Measurements from ENCODE around the gene RUBCN. TPM values are rescaled to one million over a fixed set of nuclear protein-coding genes. Genes with fewer than 3 reads are reported as not detected.

RUBCN gene
- total RNA-seq, 1 donor, result 22.3 TPM

- no peak overlapping the region for H3K4me3 ChIP-seq (ENCODE audit: low read depth, low read length)
- no peak for TF ChIP-seq CTCF (IDR thresholded peaks at IDR 0.05; ENCODE audit: insufficient read depth, low read length)
- no peak for DNase-seq (ENCODE audit: low read depth)
Observed at GRCh38 chr3:197709135-197709534, 27.6 kb downstream of the RUBCN start.

- H3K4me3 ChIP-seq (ENCODE audit: low read depth, low read length), result no peak overlapping the region
- no peak for TF ChIP-seq CTCF (IDR thresholded peaks at IDR 0.05; ENCODE audit: insufficient read depth, low read length)
- DNase-seq (ENCODE audit: low read depth), result no peak
Observed at GRCh38 chr3:197706658-197707057, 30.0 kb downstream of the RUBCN start.

- TF ChIP-seq CTCF (IDR thresholded peaks at IDR 0.05; ENCODE audit: insufficient read depth, low read length), result no peak
Observed at GRCh38 chr3:197701841-197702240, 34.9 kb downstream of the RUBCN start.

GRCh38 chr3:197700095-197700494, 36.6 kb downstream of the RUBCN start:
- no peak for TF ChIP-seq CTCF (IDR thresholded peaks at IDR 0.05; ENCODE audit: insufficient read depth, low read length)
- H3K4me3 ChIP-seq (ENCODE audit: low read depth, low read length), result no peak overlapping the region
- no peak for DNase-seq (ENCODE audit: low read depth)

More at GRCh38 chr3:197701841-197702240, 34.9 kb downstream of the RUBCN start:
- no peak overlapping the region for H3K4me3 ChIP-seq (ENCODE audit: low read depth, low read length)
- no peak for DNase-seq (ENCODE audit: low read depth)

- TF ChIP-seq CTCF (IDR thresholded peaks at IDR 0.05; ENCODE audit: insufficient read depth, low read length), result no peak
Observed at GRCh38 chr3:197697355-197697754, 39.3 kb downstream of the RUBCN start.

GRCh38 chr3:197694251-197694650, 42.5 kb downstream of the RUBCN start:
- DNase-seq (ENCODE audit: low read depth), result no peak
- H3K4me3 ChIP-seq (ENCODE audit: low read depth, low read length), result no peak overlapping the region
- TF ChIP-seq CTCF (IDR thresholded peaks at IDR 0.05; ENCODE audit: insufficient read depth, low read length), result no peak

More at GRCh38 chr3:197697355-197697754, 39.3 kb downstream of the RUBCN start:
- no peak overlapping the region for H3K4me3 ChIP-seq (ENCODE audit: low read depth, low read length)
- no peak for DNase-seq (ENCODE audit: low read depth)

- H3K4me3 ChIP-seq (ENCODE audit: low read depth, low read length), result no peak overlapping the region
- no peak for TF ChIP-seq CTCF (IDR thresholded peaks at IDR 0.05; ENCODE audit: insufficient read depth, low read length)
- no peak for DNase-seq (ENCODE audit: low read depth)
Observed at GRCh38 chr3:197692641-197693040, 44.1 kb downstream of the RUBCN start.
